ENCODE results near the gene MICALL1. TPM values are rescaled to one million over a fixed set of nuclear protein-coding genes. Genes with fewer than 3 reads are reported as not detected.
"Not testable (repeated sequence)": the region's sequence is repeated elsewhere in the genome, so short reads cannot be mapped to it uniquely, and the experiment has no call there.

The MICALL1 gene
- total and polyA plus RNA-seq, 9 of the 15 experiments (the other 6 are each of a cell fraction or from before 2014, with no cell fraction given), result 0.32 to 21.5 (median 6.1) TPM

GRCh38 chr22:37947142-37947795 lies 41.2 kb downstream of the MICALL1 start:
- H3K9ac ChIP-seq (ENCODE audit: insufficient read depth in 1 of 2, low read depth in 2 of 2, low read length in 2 of 2); BruUV-seq (replicated peaks); H3K4me2 ChIP-seq (ENCODE audit: insufficient read depth, low read length); H3K4me1 ChIP-seq (replicated peaks in 1 of 2; ENCODE audit: control insufficient read depth in 2 of 2, insufficient read depth in 2 of 2, low read length in 2 of 2); H3K4me3 ChIP-seq; CTCF ChIA-PET (ENCODE audit: low intra/inter-chr PET ratio); DNase-seq (ENCODE audit: extremely low read depth in 1 of 4, low spot score in 3 of 4); intact Hi-C loops (cut with micrococcal nuclease); H3K27me3 ChIP-seq (ENCODE audit: control insufficient read depth in 2 of 2, insufficient read depth in 2 of 2, low read length in 2 of 2); H3K36me3 ChIP-seq (ENCODE audit: control insufficient read depth, insufficient read depth, low read length); H3K27ac ChIP-seq (ENCODE audit: extremely low read depth, low read depth, low read length); H3K79me2 ChIP-seq (ENCODE audit: control insufficient read depth, insufficient read depth, low read length); H4K20me1 ChIP-seq (replicated peaks; ENCODE audit: control insufficient read depth, insufficient read depth, low read length); ATAC-seq; FAIRE-seq; H3K9me1 ChIP-seq (ENCODE audit: control insufficient read depth, insufficient read depth, low read length); H3K9me3 ChIP-seq (replicated peaks; ENCODE audit: control insufficient read depth, insufficient read depth, low read depth, low read length); H2AFZ ChIP-seq (ENCODE audit: low read depth, low read length); in situ Hi-C loops (cut with MboI): not testable (repeated sequence)
- TF ChIP-seq POLR2G (IDR thresholded peaks at IDR 0.05; ENCODE audit: low read depth, low read length), result 0 out of 2 replicates have a peak, but pooled peaks have one; percentile 31
- POLR2A ChIA-PET, result interaction anchor here (0.6 to 1.1 kb wide), 3 partner anchors 9 to 103 kb away, joined by 3 read pairs; partner anchors contain the start of gene ANKRD54
- 85% methylated on average over 6 of the region's 14 CpGs for WGBS (ENCODE audit: insufficient coverage, low coverage, missing lambda C conversion rate)

- Histone ChIP-seq H3K79me2 (ENCODE audit: control insufficient read depth, insufficient read depth, low read length) (peaks cover 21% of the 10 kb centered on the region), H3K9me1 (ENCODE audit: control insufficient read depth, insufficient read depth, low read length) (no peaks in the 10 kb centered on the region), H3K9ac (ENCODE audit: insufficient read depth in 1 of 2, low read depth in 2 of 2, low read length in 2 of 2) (peak overlapping the region in 1 of 2 experiments; percentile 17; a peak in 1 of 4 replicates), H3K27ac (ENCODE audit: extremely low read depth, low read depth, low read length) (no peak overlapping the region), H3K9me3 (replicated peaks; ENCODE audit: control insufficient read depth, insufficient read depth, low read depth, low read length) (no peaks in the 10 kb centered on the region), H3K4me2 (ENCODE audit: insufficient read depth, low read length) (no peak overlapping the region), H3K27me3 (ENCODE audit: control insufficient read depth in 2 of 2, insufficient read depth in 2 of 2, low read length in 2 of 2) (no peaks in the 10 kb centered on the region), H3K4me1 (replicated peaks in 1 of 2; ENCODE audit: control insufficient read depth in 2 of 2, insufficient read depth in 2 of 2, low read length in 2 of 2) (peaks cover 7 to 20% of the 10 kb centered on the region in 2 experiments; a peak in 3 of 5 replicates), H3K36me3 (ENCODE audit: control insufficient read depth, insufficient read depth, low read length) (no peaks in the 10 kb centered on the region; the same call in 2 of the 3 replicates), H4K20me1 (replicated peaks; ENCODE audit: control insufficient read depth, insufficient read depth, low read length) (0 out of 2 replicates have a peak, but pooled peaks cover 3% of the 10 kb centered on the region), H3K4me3 (no peak overlapping the region), H2AFZ (ENCODE audit: low read depth, low read length) (peak overlapping the region; percentile 60; the same call in 1 of the 2 replicates)
- ATAC-seq (peak; percentile 54), DNase-seq (ENCODE audit: extremely low read depth in 1 of 4, low spot score in 3 of 4) (peak in 2 of 4 experiments; percentile 32 to 57), FAIRE-seq (peak; percentile 65)
- CTCF ChIA-PET (ENCODE audit: low intra/inter-chr PET ratio), result no interaction called here
- in situ Hi-C loops (cut with MboI), result no loop called here
- 45% methylated on average over 7 of the region's 8 CpGs for WGBS (ENCODE audit: insufficient coverage, low coverage, missing lambda C conversion rate)
- intact Hi-C loops (cut with micrococcal nuclease), result loop anchor here (10.0 kb wide), 1 partner anchor 73 kb away; no protein-coding TSS in a partner anchor
- POLR2A ChIA-PET, result interaction anchor here (0.7 kb wide), 1 partner anchor 148 kb away, joined by 3 read pairs; no protein-coding TSS in a partner anchor
- BruUV-seq (replicated peaks), result no TSS peak
- TF ChIP-seq SOX6 (IDR thresholded peaks at IDR 0.05), result no peak
- TF ChIP-seq ZNF146 (CRISPR knock-in tag; IDR thresholded peaks at IDR 0.05; ENCODE audit: unreplicated experiment), result no peak
- no peak for TF ChIP-seq JUNB (CRISPR knock-in tag; conservative IDR thresholded peaks at IDR 0.05)
- TF ChIP-seq NR2F6 (CRISPR knock-in tag; IDR thresholded peaks at IDR 0.05), result no peak
- TF ChIP-seq CREM (IDR thresholded peaks at IDR 0.05; ENCODE audit: low read depth), result peak; percentile 96
- TF ChIP-seq E2F5 (CRISPR knock-in tag; IDR thresholded peaks at IDR 0.05), result no peak
- no peak for TF ChIP-seq HNRNPLL (IDR thresholded peaks at IDR 0.05; ENCODE audit: low read depth, low read length, poor library complexity, severe bottlenecking)
- no peak for TF ChIP-seq GATAD2A (IDR thresholded peaks at IDR 0.05)
- TF ChIP-seq ZBTB12 (CRISPR knock-in tag; IDR thresholded peaks at IDR 0.05), result peak; percentile 42
- no peak for TF ChIP-seq TAL1 (IDR thresholded peaks at IDR 0.05)
- TF ChIP-seq PHF20 (IDR thresholded peaks at IDR 0.05; ENCODE audit: partially characterized antibody), result peak; percentile 37
- no peak for TF ChIP-seq GTF2F1 (IDR thresholded peaks at IDR 0.05; ENCODE audit: low read depth, low read length)
- TF ChIP-seq MTA1 (IDR thresholded peaks at IDR 0.05; ENCODE audit: borderline replicate concordance), result peak; percentile 68; the same call in 1 of the 2 replicates
Measured at GRCh38 chr22:37951305-37951704, 45.2 kb downstream of the MICALL1 start.

Data from K562 (cell line).